HG03066 (cell line): ENCODE data around the gene FMOD.

Source experiments
- ATAC-seq: cut with Tn5 transposase; IDR thresholded peaks from one replicate; pipeline ENCODE4 v1.9.1; 2021; ENCODE audit warnings: low read depth; ENCODE audit not compliant: unreplicated experiment

Gene FMOD

GRCh38 chr1:203361945-203362719, 11.2 kb upstream of the FMOD start:
- no peak for ATAC-seq

- no peak for ATAC-seq
Observed at GRCh38 chr1:203360547-203361185, 9.7 kb upstream of the FMOD start.

DNA sequence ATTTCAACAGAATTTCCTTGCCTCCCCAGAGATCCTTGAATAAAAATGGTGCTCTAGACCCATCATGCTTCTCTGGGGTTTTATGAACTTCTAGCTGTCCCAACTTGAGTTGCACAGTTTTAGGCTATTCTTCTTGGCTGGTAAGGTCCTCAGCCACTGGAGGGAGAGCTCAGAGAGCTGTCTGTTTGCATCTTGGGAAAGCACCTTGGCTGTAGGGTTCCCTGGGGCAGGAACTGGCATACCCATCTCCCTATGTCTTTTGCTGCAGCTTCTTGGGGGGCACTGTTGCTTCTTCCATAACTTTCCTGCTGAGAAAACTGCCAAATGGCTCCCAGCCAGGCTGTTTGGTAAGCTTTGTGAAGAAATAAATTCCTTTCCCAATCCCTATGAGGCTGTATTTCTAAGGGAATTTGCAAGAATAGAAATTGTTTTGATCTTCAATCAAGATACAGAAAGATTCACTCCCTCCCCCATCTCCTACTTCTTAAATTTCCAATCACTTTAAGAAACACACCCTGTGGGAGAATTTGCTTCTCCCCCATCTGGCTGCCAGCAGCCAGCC, 8.2 kb upstream of the FMOD start:
- no peak for ATAC-seq

DNA sequence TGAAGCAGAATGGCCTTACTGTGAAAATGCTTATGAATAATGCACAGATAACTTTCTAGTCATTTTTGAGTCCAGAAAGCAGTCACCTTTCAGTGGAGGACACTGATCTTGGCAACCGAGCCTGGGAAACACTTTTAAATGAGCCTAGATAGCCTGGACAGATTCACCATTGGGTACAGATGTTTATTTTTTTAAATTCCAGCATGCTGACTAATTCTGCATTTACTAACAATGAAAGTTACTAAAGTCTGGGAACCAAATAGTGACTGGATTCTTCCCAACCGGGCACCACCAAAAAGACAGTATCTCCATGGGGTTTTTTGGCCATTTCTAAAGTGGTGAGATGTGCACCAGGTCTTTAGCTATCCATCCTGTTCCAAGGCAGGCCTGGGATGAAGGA, 3.3 kb upstream of the FMOD start:
- ATAC-seq = no peak

DNA sequence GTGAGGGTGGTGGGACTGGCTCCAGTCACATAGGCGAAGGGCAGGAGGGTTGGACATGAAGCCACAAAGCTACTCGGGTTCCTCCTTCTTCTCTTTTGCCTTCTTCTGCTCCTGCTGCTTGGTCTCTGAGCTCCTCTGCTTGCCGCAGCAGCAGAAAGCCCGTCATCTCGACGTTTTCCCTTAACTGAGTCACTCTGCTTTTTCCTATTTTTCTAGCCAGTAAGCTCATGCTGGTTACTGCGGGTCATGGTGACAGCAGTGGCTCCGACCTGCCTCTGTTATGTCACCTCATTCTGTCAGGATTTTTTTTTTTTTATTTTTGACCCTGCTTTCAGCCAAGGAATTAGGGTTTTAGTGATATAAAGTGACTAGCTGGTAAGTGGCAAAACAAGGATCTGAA, 2.6 kb upstream of the FMOD start:
- no peak for ATAC-seq

GRCh38 chr1:203349773-203350524, 973 bp downstream of the FMOD start:
- ATAC-seq = no peak

GRCh38 chr1:203349166-203349565, 1.8 kb downstream of the FMOD start:
- no peak for ATAC-seq

- ATAC-seq = no peak
Observed at GRCh38 chr1:203346769-203347102, 4.2 kb downstream of the FMOD start.

DNA sequence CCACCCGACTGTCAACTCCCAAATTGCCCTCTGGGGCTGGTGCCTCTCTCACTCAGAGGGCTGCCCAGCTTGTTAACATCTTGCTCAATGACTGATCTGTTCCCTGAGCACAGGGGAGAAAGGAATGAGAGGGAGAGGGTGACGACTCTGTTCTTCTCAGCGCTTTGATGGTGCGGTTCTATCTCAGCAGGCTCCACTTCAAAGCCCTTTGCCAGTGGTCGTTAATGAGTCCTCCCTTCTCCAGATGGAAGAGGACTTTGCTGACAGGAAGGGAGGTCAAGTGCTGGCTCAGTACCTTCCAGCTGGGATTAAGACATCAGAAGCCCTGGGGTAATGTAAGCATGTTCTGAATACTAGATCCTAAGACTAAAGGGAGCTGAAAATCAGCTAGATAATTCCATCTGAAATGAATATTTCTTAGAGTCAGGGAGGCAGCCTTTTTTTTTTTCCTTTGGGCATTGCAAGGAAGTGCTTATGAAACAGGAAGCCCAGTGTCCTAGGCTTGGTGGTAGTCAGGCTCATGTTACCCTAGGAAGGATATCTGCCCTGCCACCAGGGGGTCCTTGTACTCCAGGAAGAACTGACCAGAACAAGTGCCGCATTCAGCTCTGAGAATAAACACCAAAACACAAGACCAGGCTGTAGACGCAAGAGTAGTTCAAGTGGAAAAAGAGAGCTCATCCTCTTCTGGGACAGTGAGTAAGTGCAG, 4.7 kb downstream of the FMOD start:
- ATAC-seq = no peak

DNA sequence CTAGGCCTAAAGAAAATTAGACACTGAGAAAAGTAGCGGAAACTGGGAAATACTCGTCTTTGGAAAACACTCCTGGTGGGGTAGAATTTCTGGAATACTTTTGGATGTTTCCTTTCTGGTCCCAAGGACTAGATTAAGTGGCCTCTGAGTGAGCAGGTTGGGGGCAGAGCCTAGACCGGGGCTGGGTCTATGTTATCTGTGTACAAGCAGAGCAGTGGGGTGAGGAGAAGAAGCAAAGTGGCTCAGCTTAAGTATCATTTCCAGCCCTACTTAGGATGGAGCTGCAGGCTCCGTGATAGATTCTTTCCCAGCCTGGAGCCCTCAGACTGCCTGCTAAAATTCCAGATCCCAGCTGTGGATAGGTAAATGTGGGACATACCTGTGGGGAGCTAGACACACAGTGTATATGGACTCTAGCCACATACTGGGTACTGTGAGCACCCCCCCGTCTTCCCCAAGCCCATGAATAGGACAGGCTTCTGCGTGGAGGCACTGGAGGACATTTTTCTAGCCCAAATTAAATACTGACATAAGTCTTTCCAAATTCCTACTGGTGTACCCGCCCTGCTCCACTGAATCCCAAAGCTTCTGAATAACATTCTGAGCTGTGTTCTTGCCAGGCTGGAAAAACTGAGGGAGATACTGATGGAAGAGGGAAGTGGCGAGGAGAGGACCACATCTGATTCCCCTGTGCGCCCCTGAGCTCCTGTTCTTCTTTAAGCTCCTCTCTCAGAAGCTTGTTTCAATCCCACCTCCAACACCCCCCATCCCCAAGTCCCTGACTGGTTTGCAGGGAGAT, 6.8 kb downstream of the FMOD start:
- ATAC-seq = no peak

DNA sequence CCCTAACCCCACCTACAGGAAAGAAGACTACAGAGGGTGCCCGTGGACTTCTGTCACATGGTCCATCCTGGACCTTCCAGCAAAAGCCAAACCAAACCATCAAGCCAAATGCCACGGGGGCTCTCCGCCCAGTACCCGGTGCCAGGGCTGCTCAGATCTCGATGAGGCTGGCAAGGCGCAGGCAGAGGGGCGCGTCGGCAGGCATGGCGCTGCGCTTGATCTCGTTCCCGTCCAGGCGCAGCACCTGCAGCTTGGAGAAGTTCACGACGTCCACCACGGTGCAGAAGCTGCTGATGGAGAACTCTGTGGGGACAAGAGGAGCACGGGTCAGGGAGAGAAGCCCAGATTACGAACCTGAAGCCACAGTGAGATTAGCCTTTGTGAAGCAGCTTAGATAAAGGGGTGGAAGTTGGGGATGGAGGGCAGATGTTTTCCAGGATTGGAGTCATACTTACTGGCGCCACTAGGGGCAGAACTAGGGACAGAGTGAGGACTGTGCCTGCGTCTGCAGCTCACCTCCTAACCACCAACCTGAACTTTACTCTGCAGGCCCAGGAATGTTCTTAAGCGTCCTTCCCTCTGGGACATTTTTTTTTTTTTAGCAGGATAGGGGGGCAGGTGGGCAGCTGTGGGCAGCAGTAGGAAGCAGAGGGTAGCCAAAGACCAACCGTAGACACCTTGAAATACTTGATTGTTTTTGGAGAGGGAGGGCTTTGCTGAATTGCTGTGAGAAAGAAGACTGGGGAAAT, 8.6 kb downstream of the FMOD start:
- no peak for ATAC-seq

DNA sequence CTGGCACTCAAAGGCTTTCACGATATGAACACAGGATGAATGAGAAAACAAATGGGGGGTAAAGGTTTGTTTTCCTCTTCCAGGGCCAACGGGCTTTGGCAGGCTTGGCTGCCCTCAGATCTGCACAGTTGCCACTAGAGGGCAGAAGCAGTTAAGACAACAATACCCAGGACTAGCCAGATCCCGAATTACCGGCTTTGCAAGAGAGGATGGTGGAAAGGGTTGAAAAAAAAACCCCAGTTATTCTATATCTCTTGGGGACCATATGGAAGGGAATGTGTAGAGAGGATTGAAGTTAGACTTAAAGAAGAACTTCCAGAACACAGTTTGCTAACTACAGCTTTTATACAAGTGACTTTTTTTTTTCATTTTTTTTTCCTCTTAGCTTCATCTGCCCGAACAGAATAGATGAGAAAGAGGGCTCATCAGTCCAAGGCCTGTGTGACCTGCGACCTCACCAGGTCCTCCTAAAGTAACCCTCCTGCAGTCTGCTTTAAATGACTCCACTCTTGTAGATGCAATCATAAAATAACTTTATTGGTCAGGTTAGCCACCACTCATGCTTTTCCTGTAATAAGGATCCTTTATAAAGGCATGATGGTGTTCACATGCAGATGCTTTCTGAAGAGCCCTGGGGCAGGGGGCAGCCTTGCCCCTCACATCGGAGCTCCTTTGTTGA, 10.7 kb downstream of the FMOD start:
- no peak for ATAC-seq

DNA sequence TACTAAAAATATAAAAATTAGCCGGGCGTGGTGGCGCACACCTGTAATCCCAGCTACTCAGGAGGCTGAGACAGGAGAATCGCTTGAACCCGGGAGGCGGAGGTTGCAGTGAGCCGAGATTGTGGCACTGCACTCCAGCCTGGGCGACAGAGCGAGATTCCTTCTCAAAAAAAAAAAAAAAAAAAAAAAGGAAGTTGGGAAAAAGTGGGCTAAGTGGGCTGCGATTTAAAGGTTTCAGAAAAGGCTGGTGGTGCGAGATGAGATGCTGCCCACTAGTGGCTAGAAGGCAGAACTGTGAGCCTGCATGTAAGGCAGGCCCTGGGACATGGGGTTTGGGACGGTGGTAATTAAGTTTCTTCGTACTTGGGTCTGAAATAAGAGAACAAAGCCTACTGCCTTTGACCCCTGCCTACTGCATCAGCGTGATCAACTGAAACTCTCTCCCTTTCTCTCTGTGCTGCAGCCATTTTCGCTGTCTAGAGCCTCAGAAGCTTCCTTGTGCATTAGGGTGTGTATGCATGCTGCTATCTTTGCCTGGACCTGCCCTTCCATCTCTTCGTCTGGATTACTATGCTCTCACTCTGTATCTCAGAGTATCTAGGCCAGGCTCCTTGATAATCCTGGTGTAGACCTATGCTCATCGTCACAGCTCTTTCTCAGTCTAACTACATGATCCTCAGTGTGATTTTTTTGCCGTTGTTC, 12.4 kb downstream of the FMOD start:
- no peak for ATAC-seq

DNA sequence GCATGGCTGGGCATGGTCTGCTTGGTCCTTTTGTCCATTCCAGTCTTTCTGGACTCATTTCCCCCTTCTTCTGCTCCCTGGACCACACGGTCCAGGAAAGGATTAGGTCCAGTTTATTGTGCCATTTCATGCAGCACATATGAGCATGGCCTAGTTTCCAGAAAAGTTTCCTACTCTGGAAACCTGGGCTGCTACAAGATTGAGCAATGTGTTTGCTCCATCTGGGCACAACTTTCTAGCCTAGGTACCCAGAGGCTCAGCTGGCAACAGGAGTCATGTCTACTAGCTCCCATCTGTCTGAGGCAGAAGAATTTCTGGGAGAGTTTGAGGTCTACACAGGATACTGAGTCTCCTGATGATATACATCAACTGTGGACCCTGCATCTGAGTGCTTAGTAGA, 14.8 kb downstream of the FMOD start:
- no peak for ATAC-seq

- no peak for ATAC-seq
Observed at GRCh38 chr1:203335503-203335902, 15.4 kb downstream of the FMOD start.

DNA sequence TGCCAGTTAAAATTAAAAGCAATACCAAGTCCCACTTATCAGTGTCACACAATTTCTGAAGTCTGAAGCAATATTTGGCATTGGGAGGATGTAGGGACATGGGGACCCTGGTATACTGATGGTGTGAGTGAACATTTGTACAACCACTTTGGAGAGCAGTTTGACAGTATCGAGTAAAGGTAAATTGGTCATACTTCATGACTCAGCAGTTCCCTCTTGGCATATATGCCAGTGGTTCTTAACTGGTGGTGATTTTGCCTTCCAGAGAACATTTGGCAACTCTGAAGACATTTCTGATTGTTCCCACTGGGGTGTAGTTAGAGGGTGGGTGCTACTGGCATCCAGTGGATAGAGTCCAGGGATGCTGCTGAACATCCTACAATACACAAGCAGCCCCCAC, 19.7 kb downstream of the FMOD start:
- ATAC-seq = no peak

- ATAC-seq = no peak
Observed at GRCh38 chr1:203328714-203329122, 22.2 kb downstream of the FMOD start.
